HepG2 (cell line): Measurements from ENCODE around the gene SLC16A6. TPM values are rescaled to one million over a fixed set of nuclear protein-coding genes. Genes with fewer than 3 reads are reported as not detected.
A peak's percentile ranks its signal among the peaks of the same experiment; 100 is the strongest.
"Not testable (repeated sequence)": the region's sequence is repeated elsewhere in the genome, so short reads cannot be mapped to it uniquely, and the experiment has no call there.

Experiments
- ATAC-seq: fragments of 200-7000 bp; cut with Tn5 transposase; 3 replicates; pipeline ENCODE4 v1.9.1; 2020; ENCODE audit warnings: mild to moderate bottlenecking, moderate library complexity
- BruUV-seq: library from RNA; stranded (reverse); fragments of 400-500 nt; replicated peaks from 2 replicates; lab custom pipeline; 2021; lab: Mats Ljungman, UMichigan
- CTCF ChIA-PET: fragments of 300-600 bp; formaldehyde crosslinking; extraction: SDS; loops from one replicate; lab custom pipeline; 2021; ENCODE audit warnings: low total read pairs, inconsistent platforms, low intra/inter-chr PET ratio; lab: Yijun Ruan, JAX
- POLR2A ChIA-PET: fragments of 350-600 bp; sonication (Branson Sonifier 250); formaldehyde crosslinking; loops from one replicate; lab custom pipeline; 2020; ENCODE audit warnings: antibody characterized with exemption, inconsistent platforms; lab: Yijun Ruan, JAX
- DNase-seq: peaks from one replicate; pipeline ENCODE4 v3.0.0-alpha.2; 2015; ENCODE audit warnings: low spot score
- FAIRE-seq: peaks from 3 replicates; lab custom pipeline; 2011; peaks lifted over from hg19 to GRCh38; lab: Jason Lieb, UNC
- H2AFZ ChIP-seq: one replicate; pipeline ENCODE4 v1.6.1; 2011; ENCODE audit warnings: low read length, inconsistent platforms
- H3K27ac ChIP-seq: fragments of 300-600 bp; 3 replicates; pipeline ENCODE4 v1.8.0; 2011; ENCODE audit warnings: mixed run types, mild to moderate bottlenecking, mixed read lengths, low read length, inconsistent platforms; ENCODE audit not compliant: insufficient read depth; ENCODE audit errors: extremely low read length
- H3K27me3 ChIP-seq, 2 experiments: fragments of 200-600 bp in 1 of 2; 2 replicates in 1 of 2; 3 replicates in 1 of 2; pipeline versions ENCODE4 v1.6.0 to v1.8.0; 2011; ENCODE audit warnings: low read length in 2 of 2, mild to moderate bottlenecking in 2 of 2, moderate library complexity in 2 of 2, inconsistent platforms in 1 of 2; ENCODE audit not compliant: insufficient read depth in 2 of 2, control insufficient read depth in 1 of 2
- H3K36me3 ChIP-seq, 2 experiments: fragments of 200-600 bp in 1 of 2; replicated peaks in 1 of 2; 2 replicates in 1 of 2; 3 replicates in 1 of 2; pipeline versions ENCODE4 v1.5.1 to v1.8.0; 2011; ENCODE audit warnings: low read length in 2 of 2, inconsistent platforms in 1 of 2; ENCODE audit not compliant: insufficient read depth in 2 of 2, control insufficient read depth in 1 of 2
- H3K4me1 ChIP-seq: 2 replicates; pipeline ENCODE4 v1.5.1; 2012; ENCODE audit warnings: low read length, inconsistent platforms; ENCODE audit not compliant: insufficient read depth
- H3K4me2 ChIP-seq: 2 replicates; pipeline ENCODE4 v1.6.0; 2011; ENCODE audit warnings: low read depth, low read length, inconsistent platforms
- H3K4me3 ChIP-seq, 3 experiments: fragments of 200-600 bp in 1 of 3; sonication (generic), shearing (Covaris generic) in 1 of 3; replicated peaks in 1 of 3; 2 replicates each; pipeline ENCODE4 v1.5.1; 2011 to 2016; ENCODE audit warnings: low read length in 3 of 3, inconsistent platforms in 2 of 3, low read depth in 2 of 3, mild to moderate bottlenecking in 2 of 3, control low read depth in 1 of 3, mixed read lengths in 1 of 3; ENCODE audit not compliant: insufficient read depth in 1 of 3
- H3K79me2 ChIP-seq: one replicate; pipeline ENCODE4 v1.6.1; 2011; ENCODE audit warnings: low read length, inconsistent platforms; ENCODE audit not compliant: insufficient read depth
- H3K9ac ChIP-seq: 2 replicates; pipeline ENCODE4 v1.6.0; 2011; ENCODE audit warnings: mild to moderate bottlenecking, low read depth, low read length, inconsistent platforms; ENCODE audit not compliant: insufficient read depth
- H3K9me3 ChIP-seq: 2 replicates; pipeline ENCODE4 v1.5.1; 2012; ENCODE audit warnings: mild to moderate bottlenecking, low read length
- H4K20me1 ChIP-seq: 2 replicates; pipeline ENCODE4 v1.6.0; 2011; ENCODE audit warnings: inconsistent platforms, mild to moderate bottlenecking, low read length, moderate library complexity; ENCODE audit not compliant: insufficient read depth
- CEBPB ChIP-seq: IDR thresholded peaks from 2 replicates; pipeline ENCODE4 v1.6.1; 2011; ENCODE audit warnings: low read depth, low read length, improper control_type of control experiment, borderline replicate concordance
- CEBPG ChIP-seq: IDR thresholded peaks from 2 replicates; pipeline ENCODE4 v1.6.1; 2016
- HNF4A ChIP-seq: sonication (generic); formaldehyde crosslinking; IDR thresholded peaks from 2 replicates; pipeline ENCODE4 v1.4.0; 2020; ENCODE audit warnings: missing genetic modification reagents
- HNF4G ChIP-seq, 2 experiments: sonication (generic) in 1 of 2; formaldehyde crosslinking in 1 of 2; IDR thresholded peaks; 2 replicates each; pipeline versions ENCODE4 v1.4.0 to v1.6.1; 2011 to 2020; ENCODE audit warnings: borderline replicate concordance in 2 of 2, low read depth in 2 of 2, mild to moderate bottlenecking in 2 of 2, low read length in 1 of 2, missing genetic modification reagents in 1 of 2, moderate library complexity in 1 of 2
- PATZ1 ChIP-seq: sonication (generic); formaldehyde crosslinking; IDR thresholded peaks from 2 replicates; pipeline ENCODE4 v1.4.0; 2020; ENCODE audit warnings: missing genetic modification reagents
- TBX2 ChIP-seq: sonication (generic); formaldehyde crosslinking; IDR thresholded peaks from 2 replicates; pipeline ENCODE4 v1.5.0; 2020; ENCODE audit warnings: missing genetic modification reagents, mild to moderate bottlenecking, borderline replicate concordance
- ZNF7 ChIP-seq: IDR thresholded peaks from 2 replicates; pipeline ENCODE4 v1.6.1; 2016; ENCODE audit warnings: missing biosample characterization, missing genetic modification reagents
- WGBS: methylation state at CpG from one replicate; pipeline ENCODE4 v1.1.6; 2017; ENCODE audit warnings: low lambda C conversion rate; 5-methylcytosine and 5-hydroxymethylcytosine counted together
- in situ Hi-C: cut with HindIII; loops from 2 replicates; pipeline ENCODE4 v1.10.0; 2017; ENCODE audit warnings: low pct_unique_long_range_greater_than_20kb; ENCODE audit not compliant: extremely low pct_ligation_motif_present
- intact Hi-C: fragments of 100-400 bp; cut with micrococcal nuclease; formaldehyde crosslinking; loops from one replicate; pipeline ENCODE4 v1.10.0; 2022; ENCODE audit not compliant: unreplicated experiment
- polyA plus RNA-seq, 8 experiments: library from polyadenylated mRNA; depleted of rRNA in 3 of 8; stranded (reverse) in 7 of 8; unstranded in 1 of 8; fragments of >200 nt; fragmentation: Illumina TruSeq in 4 of 8; extraction: Trizol in 4 of 8; gene quantifications; 2 replicates each; pipeline versions ENCODE4 v1.2.1 to v1.2.3, GENCODE V29; 2011 to 2016; ENCODE audit warnings: low read depth in 4 of 8, missing spikeins in 1 of 8, mixed read lengths in 1 of 8; ENCODE audit not compliant: insufficient read depth in 1 of 8
- total RNA-seq, 5 experiments: library from RNA; depleted of rRNA; stranded (reverse); fragments of >200 nt; fragmentation: Illumina TruSeq; extraction: Trizol; gene quantifications; 2 replicates each; pipeline ENCODE4 v1.2.3, GENCODE V29; 2016; ENCODE audit warnings: low read depth in 1 of 5

The SLC16A6 gene
- total and polyA plus RNA-seq, 2 of the 13 experiments (the other 11 are each of a cell fraction or from before 2014, with no cell fraction given): 1.1 to 44.7 TPM

- H3K79me2 ChIP-seq; intact Hi-C loops; H3K27ac ChIP-seq; H4K20me1 ChIP-seq; TF ChIP-seq HNF4G (CRISPR knock-in tag; IDR thresholded peaks at IDR 0.05; ENCODE audit: borderline replicate concordance, low read depth): not testable (repeated sequence)
- POLR2A ChIA-PET: interaction anchor here (1.7 kb wide), 1 partner anchor 15 kb away, joined by 4 read pairs; the partner anchor contains the start of gene AMZ2
- H3K4me1 ChIP-seq: peaks cover 21% of the 10 kb centered on the region
- peak; percentile 36; the same call in 1 of the 2 replicates for TF ChIP-seq HNF4G (IDR thresholded peaks at IDR 0.05; ENCODE audit: borderline replicate concordance, low read depth, low read length)
- TF ChIP-seq CEBPB: peak; percentile 52; the same call in 1 of the 2 replicates
- peak; percentile 22; the same call in 1 of the 2 replicates for TF ChIP-seq PATZ1
- peak; percentile 72 for TF ChIP-seq CEBPG
- TF ChIP-seq ZNF7 (CRISPR knock-in tag): peak; percentile 50; the same call in 1 of the 2 replicates
- TF ChIP-seq TBX2: peak; percentile 14; the same call in 1 of the 2 replicates
- TF ChIP-seq HNF4A (CRISPR knock-in tag): peak; percentile 55
- TF ChIP-seq, all 625 proteins: peak for 7; not testable (repeated sequence) for 618
- DNase-seq (peak; percentile 29), ATAC-seq (peak; percentile 75), FAIRE-seq (peak; percentile 55)
- H2AFZ ChIP-seq, in situ Hi-C loops, H3K9me3 ChIP-seq, H3K27me3 ChIP-seq, H3K9ac ChIP-seq, H3K36me3 ChIP-seq, H3K4me3 ChIP-seq, CTCF ChIA-PET, H3K4me2 ChIP-seq, BruUV-seq: not testable (repeated sequence)
- 83% methylated on average over 1 of the region's 1 CpG for WGBS
Observed at GRCh38 chr17:68232741-68233140, 58.2 kb downstream of the SLC16A6 start.
